ENCODE measurements around the gene LRRC15. TPM values are rescaled to one million over a fixed set of nuclear protein-coding genes. Genes with fewer than 3 reads are reported as not detected.

The LRRC15 gene
- total RNA-seq, 1 experiment from 2014 or later = 0.07 TPM

- no peak for ATAC-seq
- no peak for DNase-seq (ENCODE audit: low spot score)
- CTCF ChIA-PET = interaction anchor here (2.3 kb wide), 1 partner anchor 11 kb away, joined by 5 read pairs; no protein-coding TSS in a partner anchor
- H3K9me3 Mint-ChIP-seq = peaks cover 41% of the 10 kb centered on the region
- peaks cover 35% of the 10 kb centered on the region for H3K36me3 Mint-ChIP-seq
- no peak overlapping the region for H3K27ac Mint-ChIP-seq
- no peaks in the 10 kb centered on the region; the same call in 1 of the 2 replicates for H3K4me1 Mint-ChIP-seq
- peaks cover 27% of the 10 kb centered on the region for H3K27me3 Mint-ChIP-seq (ENCODE audit: low read depth)
- H3K4me3 Mint-ChIP-seq = no peak overlapping the region
- TF ChIP-seq ZNF138 (CRISPR knock-in tag; conservative IDR thresholded peaks at IDR 0.05) (no peak), ZNF219 (CRISPR knock-in tag; IDR thresholded peaks at IDR 0.05; ENCODE audit: borderline replicate concordance) (no peak), TCF7 (CRISPR knock-in tag; IDR thresholded peaks at IDR 0.05; ENCODE audit: low read depth) (no peak), SP1 (CRISPR knock-in tag; conservative IDR thresholded peaks at IDR 0.05) (no peak), CBFB (CRISPR knock-in tag; IDR thresholded peaks at IDR 0.05; ENCODE audit: low read depth) (no peak), SMAD3 (CRISPR knock-in tag; IDR thresholded peaks at IDR 0.05; ENCODE audit: borderline replicate concordance) (no peak), CREB1 (CRISPR knock-in tag; IDR thresholded peaks at IDR 0.05) (no peak), GRHL2 (CRISPR knock-in tag; IDR thresholded peaks at IDR 0.05; ENCODE audit: insufficient replicate concordance, severe bottlenecking) (no peak), TP53 (CRISPR knock-in tag; IDR thresholded peaks at IDR 0.05) (no peak), CREM (CRISPR knock-in tag; IDR thresholded peaks at IDR 0.05) (no peak), NFE2L1 (CRISPR knock-in tag; IDR thresholded peaks at IDR 0.05) (no peak), PREB (CRISPR knock-in tag; IDR thresholded peaks at IDR 0.05; ENCODE audit: borderline replicate concordance) (no peak), KAT7 (CRISPR knock-in tag; IDR thresholded peaks at IDR 0.05; ENCODE audit: borderline replicate concordance) (no peak), SOX15 (CRISPR knock-in tag; IDR thresholded peaks at IDR 0.05) (no peak), JUN (CRISPR knock-in tag; IDR thresholded peaks at IDR 0.05) (no peak)
- TF ChIP-seq, protein P1, sequence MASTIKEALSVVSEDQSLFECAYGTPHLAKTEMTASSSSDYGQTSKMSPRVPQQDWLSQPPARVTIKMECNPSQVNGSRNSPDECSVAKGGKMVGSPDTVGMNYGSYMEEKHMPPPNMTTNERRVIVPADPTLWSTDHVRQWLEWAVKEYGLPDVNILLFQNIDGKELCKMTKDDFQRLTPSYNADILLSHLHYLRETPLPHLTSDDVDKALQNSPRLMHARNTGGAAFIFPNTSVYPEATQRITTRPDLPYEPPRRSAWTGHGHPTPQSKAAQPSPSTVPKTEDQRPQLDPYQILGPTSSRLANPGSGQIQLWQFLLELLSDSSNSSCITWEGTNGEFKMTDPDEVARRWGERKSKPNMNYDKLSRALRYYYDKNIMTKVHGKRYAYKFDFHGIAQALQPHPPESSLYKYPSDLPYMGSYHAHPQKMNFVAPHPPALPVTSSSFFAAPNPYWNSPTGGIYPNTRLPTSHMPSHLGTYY (CRISPR knock-in tag; IDR thresholded peaks at IDR 0.05) = no peak
- POLR2A ChIA-PET = no interaction called here
Observed at GRCh38 chr3:194321693-194322640, 47.6 kb downstream of the LRRC15 start.

DNA sequence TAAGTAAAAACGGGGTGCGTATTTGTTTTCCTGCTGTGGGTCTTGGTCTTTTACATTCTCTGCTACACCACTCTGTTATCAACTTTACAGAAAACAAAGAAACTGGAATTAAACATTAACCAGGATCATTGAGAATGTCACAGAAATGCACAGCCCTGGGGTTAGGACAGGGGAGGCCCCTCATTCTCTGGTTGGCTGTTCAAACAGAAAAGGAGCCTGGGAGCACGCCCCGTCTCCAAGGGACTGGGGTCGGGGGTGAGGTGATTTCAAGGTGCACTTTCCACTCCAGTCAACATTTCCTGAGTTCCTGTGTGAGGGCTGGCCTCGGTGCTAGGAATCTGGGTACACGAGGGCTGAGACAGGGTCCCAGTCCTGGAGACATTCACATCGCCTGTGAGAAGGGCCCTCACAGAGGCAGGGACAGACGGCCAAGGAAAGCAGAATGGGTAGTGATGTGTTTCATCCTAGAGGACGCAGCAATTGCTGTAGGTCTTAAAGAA lies 48.7 kb downstream of the LRRC15 start:
- H3K36me3 Mint-ChIP-seq = peaks cover 35% of the 10 kb centered on the region
- ATAC-seq = no peak
- CTCF ChIA-PET = no interaction called here
- no peak for TF ChIP-seq USF2 (CRISPR knock-in tag; IDR thresholded peaks at IDR 0.05)
- TF ChIP-seq PRRX2 (CRISPR knock-in tag; IDR thresholded peaks at IDR 0.05) = no peak
- TF ChIP-seq AFF4 (CRISPR knock-in tag; IDR thresholded peaks at IDR 0.05; ENCODE audit: borderline replicate concordance) = no peak
- TF ChIP-seq KAT7 (CRISPR knock-in tag; IDR thresholded peaks at IDR 0.05; ENCODE audit: borderline replicate concordance) = no peak
- no peak for TF ChIP-seq TEAD1 (CRISPR knock-in tag; IDR thresholded peaks at IDR 0.05)
- TF ChIP-seq GABPB1 (CRISPR knock-in tag; IDR thresholded peaks at IDR 0.05) = no peak
- no peak for TF ChIP-seq NFATC4 (CRISPR knock-in tag; IDR thresholded peaks at IDR 0.05)
- no peak for TF ChIP-seq ZNF423 (CRISPR knock-in tag; IDR thresholded peaks at IDR 0.05)
- TF ChIP-seq, protein P2, sequence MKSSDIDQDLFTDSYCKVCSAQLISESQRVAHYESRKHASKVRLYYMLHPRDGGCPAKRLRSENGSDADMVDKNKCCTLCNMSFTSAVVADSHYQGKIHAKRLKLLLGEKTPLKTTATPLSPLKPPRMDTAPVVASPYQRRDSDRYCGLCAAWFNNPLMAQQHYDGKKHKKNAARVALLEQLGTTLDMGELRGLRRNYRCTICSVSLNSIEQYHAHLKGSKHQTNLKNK (CRISPR knock-in tag; IDR thresholded peaks at IDR 0.05) = no peak
- TF ChIP-seq MXD4 (CRISPR knock-in tag; IDR thresholded peaks at IDR 0.05; ENCODE audit: borderline replicate concordance) = no peak

More for the DNA sequence above, 48.7 kb downstream of the LRRC15 start:
- Mint-ChIP-seq H3K27me3 (ENCODE audit: low read depth) (peaks cover 38% of the 10 kb centered on the region), H3K27ac (no peak overlapping the region), H3K9me3 (peaks cover 41% of the 10 kb centered on the region), H3K4me1 (peaks cover 8% of the 10 kb centered on the region), H3K4me3 (no peak overlapping the region)
- POLR2A ChIA-PET = no interaction called here
- DNase-seq (ENCODE audit: low spot score) = no peak

All from WTC11 (cell line).